Gastrocnemius medialis (tissue), 4 donors: ENCODE measurements around the gene NXPE1.

ENCODE experiments used
- POLR2A ChIP-seq, 2 donors: fragments of 450-650 bp; IDR thresholded peaks; one replicate each; pipeline ENCODE4 v1.6.1; 2017; ENCODE audit warnings: antibody characterized with exemption in 2 of 2, mild to moderate bottlenecking in 2 of 2, moderate library complexity in 2 of 2
- TF ChIP-seq, protein P1 (sequence below), 5 experiments: fragments of 450-650 bp in 3 of 5; fragments of 200-600 bp in 2 of 5; sonication (generic) in 2 of 5; IDR thresholded peaks in 4 of 5; conservative IDR thresholded peaks in 1 of 5; 1 replicate in 4 of 5; 2 replicates in 1 of 5; pipeline ENCODE4 v1.5.1; 2016 to 2019; ENCODE audit warnings: antibody characterized with exemption in 5 of 5, mild to moderate bottlenecking in 3 of 5, moderate library complexity in 3 of 5

DNA sequence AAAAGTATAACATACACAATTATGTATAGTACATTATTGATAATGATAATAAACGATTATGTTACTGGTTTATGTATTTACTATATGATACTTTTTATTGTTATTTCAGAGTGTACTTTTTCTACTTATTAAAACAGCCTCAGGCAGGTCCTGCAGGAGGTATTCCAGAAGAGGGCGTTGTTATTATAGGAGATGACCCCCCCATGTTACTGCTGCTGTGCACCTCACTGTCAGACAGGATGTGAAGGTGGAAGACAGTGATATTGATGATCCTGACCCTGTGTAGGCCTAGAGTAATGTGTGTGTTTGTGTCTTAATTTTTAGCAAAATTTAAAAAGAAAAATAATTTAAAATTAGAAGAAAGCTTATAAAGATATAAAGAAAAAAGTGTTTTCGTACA lies 62.8 kb downstream of the NXPE1 start:
- TF ChIP-seq POLR2A (IDR thresholded peaks at IDR 0.05), result no peak
- TF ChIP-seq, protein P1, sequence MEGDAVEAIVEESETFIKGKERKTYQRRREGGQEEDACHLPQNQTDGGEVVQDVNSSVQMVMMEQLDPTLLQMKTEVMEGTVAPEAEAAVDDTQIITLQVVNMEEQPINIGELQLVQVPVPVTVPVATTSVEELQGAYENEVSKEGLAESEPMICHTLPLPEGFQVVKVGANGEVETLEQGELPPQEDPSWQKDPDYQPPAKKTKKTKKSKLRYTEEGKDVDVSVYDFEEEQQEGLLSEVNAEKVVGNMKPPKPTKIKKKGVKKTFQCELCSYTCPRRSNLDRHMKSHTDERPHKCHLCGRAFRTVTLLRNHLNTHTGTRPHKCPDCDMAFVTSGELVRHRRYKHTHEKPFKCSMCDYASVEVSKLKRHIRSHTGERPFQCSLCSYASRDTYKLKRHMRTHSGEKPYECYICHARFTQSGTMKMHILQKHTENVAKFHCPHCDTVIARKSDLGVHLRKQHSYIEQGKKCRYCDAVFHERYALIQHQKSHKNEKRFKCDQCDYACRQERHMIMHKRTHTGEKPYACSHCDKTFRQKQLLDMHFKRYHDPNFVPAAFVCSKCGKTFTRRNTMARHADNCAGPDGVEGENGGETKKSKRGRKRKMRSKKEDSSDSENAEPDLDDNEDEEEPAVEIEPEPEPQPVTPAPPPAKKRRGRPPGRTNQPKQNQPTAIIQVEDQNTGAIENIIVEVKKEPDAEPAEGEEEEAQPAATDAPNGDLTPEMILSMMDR (IDR thresholded peaks at IDR 0.05 in 4 of 5, conservative IDR thresholded peaks at IDR 0.05 in 1 of 5), result no peak
